Loucy (cell line): ENCODE results near the gene SLC7A11.
A peak's percentile ranks its signal among the peaks of the same experiment; 100 is the strongest.

Experiments used
- H2AFZ ChIP-seq: fragments of 200-600 bp; sonication (generic); 2 replicates; pipeline ENCODE4 v1.6.0; 2016; ENCODE audit warnings: antibody characterized with exemption, mild to moderate bottlenecking, low read length, moderate library complexity
- H3F3A ChIP-seq: fragments of 200-600 bp; 2 replicates; pipeline ENCODE4 v1.6.0; 2016; ENCODE audit warnings: antibody characterized with exemption, low read depth, mild to moderate bottlenecking
- H3K27me3 ChIP-seq: fragments of 200-600 bp; sonication (generic); 2 replicates; pipeline ENCODE4 v1.6.1; 2014; ENCODE audit warnings: low read length, mild to moderate bottlenecking; ENCODE audit not compliant: insufficient read depth, poor library complexity, severe bottlenecking
- H3K36me3 ChIP-seq: fragments of 200-600 bp; sonication (generic); 2 replicates; pipeline ENCODE4 v1.6.1; 2016; ENCODE audit warnings: low read length; ENCODE audit not compliant: insufficient read depth
- H3K4me1 ChIP-seq: fragments of 200-600 bp; sonication (generic); 2 replicates; pipeline ENCODE4 v1.5.1; 2014; ENCODE audit warnings: low read length, mild to moderate bottlenecking; ENCODE audit not compliant: insufficient read depth, poor library complexity, severe bottlenecking
- H3K4me2 ChIP-seq: fragments of 200-600 bp; sonication (generic); 2 replicates; pipeline ENCODE4 v1.6.0; 2014; ENCODE audit warnings: antibody characterized with exemption, low read length, low read depth, mild to moderate bottlenecking; ENCODE audit not compliant: poor library complexity, severe bottlenecking
- H3K4me3 ChIP-seq: fragments of 200-600 bp; sonication (generic); 2 replicates; pipeline ENCODE4 v1.5.1; 2014; ENCODE audit warnings: low read length, mild to moderate bottlenecking, mixed read lengths; ENCODE audit not compliant: poor library complexity, severe bottlenecking
- H3K79me2 ChIP-seq: fragments of 200-600 bp; sonication (generic); 2 replicates; pipeline ENCODE4 v1.6.1; 2014; ENCODE audit warnings: low read length; ENCODE audit not compliant: insufficient read depth
- H3K9ac ChIP-seq: fragments of 200-600 bp; sonication (generic); 2 replicates; pipeline ENCODE4 v1.6.0; 2014; ENCODE audit warnings: mild to moderate bottlenecking, low read depth, low read length, moderate library complexity; ENCODE audit not compliant: poor library complexity, severe bottlenecking
- H3K9me2 ChIP-seq: fragments of 200-600 bp; sonication (generic); replicated peaks from 2 replicates; pipeline ENCODE4 v1.6.1; 2016; ENCODE audit warnings: low read depth, low read length, mixed read lengths
- H3K9me3 ChIP-seq: fragments of 200-600 bp; sonication (generic); 2 replicates; pipeline ENCODE4 v1.6.1; 2014; ENCODE audit warnings: mild to moderate bottlenecking, antibody characterized with exemption, low read length, low read depth; ENCODE audit not compliant: insufficient read depth
- H4K20me1 ChIP-seq: fragments of 200-600 bp; sonication (generic); 2 replicates; pipeline ENCODE4 v1.6.0; 2014; ENCODE audit warnings: antibody characterized with exemption, low read length, mild to moderate bottlenecking; ENCODE audit not compliant: insufficient read depth, poor library complexity, severe bottlenecking
- CTCF ChIP-seq: fragments of 200-600 bp; sonication (generic); conservative IDR thresholded peaks from 2 replicates; pipeline ENCODE4 v1.5.1; 2014; ENCODE audit warnings: mild to moderate bottlenecking, antibody characterized with exemption, low read length
- EZH2phosphoT487 ChIP-seq: fragments of 200-600 bp; IDR thresholded peaks from 2 replicates; pipeline ENCODE4 v1.6.1; 2018; ENCODE audit warnings: antibody characterized with exemption, mild to moderate bottlenecking, moderate library complexity, borderline replicate concordance

Gene SLC7A11

GRCh38 chr4:138242076-138242833 is at the start of gene SLC7A11:
TSS of gene SLC7A11 (minus strand) at chr4:138242349. CDS start at chr4:138242069, 280 bp downstream.
- Histone ChIP-seq H3K27me3 (no peaks in the 10 kb centered on the region), H3F3A (no peaks in the 10 kb centered on the region), H3K9ac (peak within 1 kb of the TSS; percentile 86), H3K9me2 (no peaks in the 10 kb centered on the region), H3K4me1 (peaks cover 37% of the 10 kb centered on the region), H4K20me1 (no peaks in the 10 kb centered on the region), H3K36me3 (no peaks in the 10 kb centered on the region), H3K4me2 (peak within 1 kb of the TSS; percentile 78), H3K4me3 (peak within 1 kb of the TSS; percentile 82), H2AFZ (peak within 1 kb of the TSS; percentile 97), H3K79me2 (0 out of 2 replicates have a peak, but pooled peaks cover 5% of the 10 kb centered on the region), H3K9me3 (no peaks in the 10 kb centered on the region)
- TF ChIP-seq CTCF (no peak), EZH2phosphoT487 (no peak)

- TF ChIP-seq EZH2phosphoT487: no peak
- no peak for TF ChIP-seq CTCF
- H3K79me2 ChIP-seq: no peaks in the 10 kb centered on the region
- H4K20me1 ChIP-seq: no peaks in the 10 kb centered on the region
- H3K4me1 ChIP-seq: no peaks in the 10 kb centered on the region
- no peak overlapping the region for H3K4me3 ChIP-seq
- H2AFZ ChIP-seq: no peak overlapping the region
- H3K27me3 ChIP-seq: no peaks in the 10 kb centered on the region
- H3F3A ChIP-seq: no peaks in the 10 kb centered on the region
- H3K4me2 ChIP-seq: no peak overlapping the region
- no peaks in the 10 kb centered on the region for H3K9me2 ChIP-seq
- H3K36me3 ChIP-seq: no peaks in the 10 kb centered on the region
- no peak overlapping the region for H3K9ac ChIP-seq
- H3K9me3 ChIP-seq: no peaks in the 10 kb centered on the region
These were observed 49.3 kb upstream of the SLC7A11 start for GRCh38 chr4:138291431-138291830.

- Histone ChIP-seq H3K4me3 (no peak overlapping the region), H3K9ac (no peak overlapping the region), H3K27me3 (no peaks in the 10 kb centered on the region), H2AFZ (no peak overlapping the region), H3K79me2 (no peaks in the 10 kb centered on the region), H3K9me3 (no peaks in the 10 kb centered on the region), H4K20me1 (no peaks in the 10 kb centered on the region), H3F3A (no peaks in the 10 kb centered on the region), H3K4me1 (no peaks in the 10 kb centered on the region), H3K4me2 (no peak overlapping the region), H3K9me2 (no peaks in the 10 kb centered on the region), H3K36me3 (no peaks in the 10 kb centered on the region)
- no peak for TF ChIP-seq EZH2phosphoT487
- TF ChIP-seq CTCF: no peak
These were observed 48.7 kb upstream of the SLC7A11 start for GRCh38 chr4:138290805-138291204.
